Peyer's patch (tissue), 4 donors: ENCODE measurements around the gene RPS6KB2. TPM values are rescaled to one million over a fixed set of nuclear protein-coding genes. Genes with fewer than 3 reads are reported as not detected.
"Not testable (repeated sequence)": the region's sequence is repeated elsewhere in the genome, so short reads cannot be mapped to it uniquely, and the experiment has no call there.

Experiments
- DNase-seq, 3 donors: peaks; one replicate each; pipeline ENCODE4 v3.0.0-alpha.2; 2017 to 2019
- H3K27ac ChIP-seq, 4 donors: fragments of 200-600 bp; sonication (generic); one replicate each; pipeline ENCODE4 v1.5.1; 2016 to 2019
- H3K27me3 ChIP-seq, 2 donors: fragments of 200-600 bp; sonication (generic); one replicate each; pipeline ENCODE4 v1.5.1; 2019
- H3K36me3 ChIP-seq, 3 donors: fragments of 200-600 bp; sonication (generic); one replicate each; pipeline ENCODE4 v1.5.1; 2016 to 2019
- H3K4me1 ChIP-seq, 4 donors: fragments of 200-600 bp; sonication (generic); one replicate each; pipeline ENCODE4 v1.5.1; 2016 to 2019
- H3K4me3 ChIP-seq, 4 donors: fragments of 200-600 bp; sonication (generic); 1 replicate in 3 of 4; 2 replicates in 1 of 4; pipeline ENCODE4 v1.5.1; 2016 to 2019; ENCODE audit warnings: mild to moderate bottlenecking in 1 of 4
- H3K9me3 ChIP-seq, 4 donors: fragments of 200-600 bp; sonication (generic); one replicate each; pipeline ENCODE4 v1.5.1; 2016 to 2019; ENCODE audit warnings: mild to moderate bottlenecking in 1 of 4
- POLR2A ChIP-seq, 2 donors: fragments of 450-650 bp; IDR thresholded peaks; one replicate each; pipeline ENCODE4 v1.5.1; 2017; ENCODE audit warnings: antibody characterized with exemption in 2 of 2, mild to moderate bottlenecking in 2 of 2, moderate library complexity in 2 of 2
- total RNA-seq, 4 donors: library from RNA; depleted of rRNA; stranded (reverse); fragments of >200 nt; gene quantifications; one replicate each; pipeline ENCODE4 v1.1.0, GENCODE V29; 2016
- TF ChIP-seq, protein P1 (sequence below), 6 experiments: fragments of 450-650 bp in 4 of 6; fragments of 200-600 bp in 2 of 6; sonication (generic) in 1 of 6; IDR thresholded peaks; one replicate each; pipeline ENCODE4 v1.5.1; 2017 to 2019; ENCODE audit warnings: antibody characterized with exemption in 6 of 6, mild to moderate bottlenecking in 3 of 6, moderate library complexity in 1 of 6

Gene RPS6KB2
- total RNA-seq, 4 donors from 2014 or later = 58.0 to 88.3 (median 63.5) TPM

DNA sequence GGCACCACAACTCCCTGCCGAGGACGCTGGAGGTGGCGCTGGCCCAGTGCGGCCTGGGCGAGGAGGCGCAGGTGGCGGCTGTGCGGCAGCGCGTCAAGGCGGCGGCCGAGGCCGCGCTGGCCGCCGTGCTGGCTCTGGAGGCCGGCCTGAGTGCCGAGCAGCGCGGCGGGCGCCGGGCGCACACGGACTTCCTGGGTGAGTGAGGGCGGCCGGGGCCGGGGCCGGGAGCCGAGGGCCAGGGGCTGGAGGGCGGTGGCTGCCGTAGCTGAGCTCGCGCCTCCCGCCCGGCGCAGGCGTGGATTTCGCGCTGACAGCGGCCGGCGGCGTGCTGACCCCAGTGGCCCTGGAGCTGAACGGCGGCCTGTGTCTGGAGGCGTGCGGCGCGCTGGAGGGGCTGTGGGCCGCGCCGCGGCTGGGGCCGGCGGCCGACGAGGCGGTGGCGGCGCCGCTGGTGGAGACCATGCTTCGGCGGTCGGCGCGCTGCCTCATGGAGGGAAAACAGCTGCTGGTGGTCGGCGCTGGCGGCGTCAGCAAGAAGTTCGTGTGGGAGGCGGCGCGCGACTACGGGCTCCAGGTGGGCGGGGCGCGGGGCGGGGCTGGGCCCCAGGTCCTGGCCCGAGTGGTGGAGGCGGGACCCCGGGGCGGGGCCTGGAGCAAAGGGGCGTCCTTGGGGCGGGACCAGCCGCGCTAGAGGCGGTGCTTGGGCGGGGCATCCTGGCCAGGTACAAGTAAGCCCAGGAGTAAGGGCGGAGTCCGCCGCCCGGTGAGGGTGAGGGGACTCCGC, 7.5 kb upstream of the RPS6KB2 start:
- Histone ChIP-seq H3K27ac (peak overlapping the region; percentile 94 to 98 (median 95)), H3K9me3 (no peaks in the 10 kb centered on the region), H3K27me3 (no peaks in the 10 kb centered on the region), H3K4me3 (peak overlapping the region; percentile 51 to 96 (median 76)), H3K4me1 (peaks cover 0 to 41% (median 24%) of the 10 kb centered on the region in 4 donors), H3K36me3 (no peaks in the 10 kb centered on the region)
- DNase-seq = peak; percentile 99 to 100 (median 99)
- TF ChIP-seq, protein P1, sequence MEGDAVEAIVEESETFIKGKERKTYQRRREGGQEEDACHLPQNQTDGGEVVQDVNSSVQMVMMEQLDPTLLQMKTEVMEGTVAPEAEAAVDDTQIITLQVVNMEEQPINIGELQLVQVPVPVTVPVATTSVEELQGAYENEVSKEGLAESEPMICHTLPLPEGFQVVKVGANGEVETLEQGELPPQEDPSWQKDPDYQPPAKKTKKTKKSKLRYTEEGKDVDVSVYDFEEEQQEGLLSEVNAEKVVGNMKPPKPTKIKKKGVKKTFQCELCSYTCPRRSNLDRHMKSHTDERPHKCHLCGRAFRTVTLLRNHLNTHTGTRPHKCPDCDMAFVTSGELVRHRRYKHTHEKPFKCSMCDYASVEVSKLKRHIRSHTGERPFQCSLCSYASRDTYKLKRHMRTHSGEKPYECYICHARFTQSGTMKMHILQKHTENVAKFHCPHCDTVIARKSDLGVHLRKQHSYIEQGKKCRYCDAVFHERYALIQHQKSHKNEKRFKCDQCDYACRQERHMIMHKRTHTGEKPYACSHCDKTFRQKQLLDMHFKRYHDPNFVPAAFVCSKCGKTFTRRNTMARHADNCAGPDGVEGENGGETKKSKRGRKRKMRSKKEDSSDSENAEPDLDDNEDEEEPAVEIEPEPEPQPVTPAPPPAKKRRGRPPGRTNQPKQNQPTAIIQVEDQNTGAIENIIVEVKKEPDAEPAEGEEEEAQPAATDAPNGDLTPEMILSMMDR (IDR thresholded peaks at IDR 0.05) = peak in 3 of 6 experiments; percentile 23 to 30 (median 26)
- peak; percentile 46 to 52 for TF ChIP-seq POLR2A (IDR thresholded peaks at IDR 0.05)

DNA sequence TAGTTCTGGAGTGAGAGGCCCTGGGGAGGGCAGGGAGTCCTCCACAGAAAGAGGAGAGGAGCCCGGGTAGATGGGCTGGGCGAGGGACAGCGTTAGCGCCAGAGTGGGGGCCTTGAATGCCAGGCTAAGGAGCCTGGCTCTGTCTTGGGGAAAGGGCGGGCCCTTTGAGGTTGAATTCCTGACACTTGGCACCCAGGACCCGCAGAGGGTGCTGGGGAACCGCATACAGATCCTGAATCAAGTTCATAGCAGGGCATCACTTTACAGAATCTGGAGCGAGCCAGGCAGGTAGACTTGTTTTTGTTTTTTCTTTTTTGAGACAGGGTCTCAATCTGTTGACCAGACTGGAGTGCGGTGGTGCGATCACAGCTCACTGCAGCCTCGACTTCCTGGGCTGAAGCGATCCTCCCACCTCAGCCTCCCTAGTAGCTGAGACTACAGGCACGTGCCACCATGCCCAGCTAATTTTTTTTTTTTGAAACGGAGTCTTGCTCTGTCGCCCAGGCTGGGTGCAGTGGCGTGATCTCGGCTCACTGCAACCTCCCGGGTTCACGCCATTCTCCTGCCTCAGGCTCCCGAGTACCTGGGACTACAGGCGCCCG, 6.8 kb upstream of the RPS6KB2 start:
- Histone ChIP-seq H3K4me3 (peak overlapping the region; percentile 51 to 96 (median 76)), H3K4me1 (peaks cover 0 to 34% (median 22%) of the 10 kb centered on the region in 4 donors)
- TF ChIP-seq, protein P1 (IDR thresholded peaks at IDR 0.05) = peak in 1 of 6 experiments; percentile 9
- no peak for TF ChIP-seq POLR2A (IDR thresholded peaks at IDR 0.05)

DNA sequence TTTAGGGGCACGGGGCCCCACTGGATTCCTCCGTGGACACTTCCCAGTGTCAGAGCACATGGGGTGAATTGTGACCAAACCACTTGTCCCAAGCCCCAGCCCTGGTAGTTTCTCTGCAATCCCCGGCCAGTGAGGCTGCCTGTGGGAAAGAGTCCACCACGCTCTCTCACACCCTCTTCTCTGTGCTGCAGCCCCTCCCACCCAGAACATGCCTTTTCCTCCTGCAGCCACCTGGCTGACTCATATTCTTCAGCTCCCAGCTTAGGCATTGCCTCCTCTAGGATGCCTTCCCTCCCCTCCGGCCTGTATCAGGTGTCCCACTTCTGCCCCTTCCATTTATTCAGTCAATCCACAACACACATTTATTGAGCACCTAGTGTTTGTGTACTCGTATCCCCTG, 5.4 kb upstream of the RPS6KB2 start:
- Histone ChIP-seq H3K27me3 (no peaks in the 10 kb centered on the region), H3K4me1 (peaks cover 0 to 30% (median 21%) of the 10 kb centered on the region in 4 donors), H3K4me3 (no peak overlapping the region), H3K36me3 (no peaks in the 10 kb centered on the region), H3K27ac (no peak overlapping the region), H3K9me3 (no peaks in the 10 kb centered on the region)
- TF ChIP-seq, protein P1 (IDR thresholded peaks at IDR 0.05) = no peak
- TF ChIP-seq POLR2A (IDR thresholded peaks at IDR 0.05) = no peak
- no peak for DNase-seq

More for the DNA sequence above, 6.8 kb upstream of the RPS6KB2 start:
- no peak for DNase-seq
- Histone ChIP-seq H3K27me3 (no peaks in the 10 kb centered on the region), H3K36me3 (no peaks in the 10 kb centered on the region), H3K9me3 (no peaks in the 10 kb centered on the region), H3K27ac (peak overlapping the region in 3 of 4 donors; percentile 94 to 98 (median 96))

DNA sequence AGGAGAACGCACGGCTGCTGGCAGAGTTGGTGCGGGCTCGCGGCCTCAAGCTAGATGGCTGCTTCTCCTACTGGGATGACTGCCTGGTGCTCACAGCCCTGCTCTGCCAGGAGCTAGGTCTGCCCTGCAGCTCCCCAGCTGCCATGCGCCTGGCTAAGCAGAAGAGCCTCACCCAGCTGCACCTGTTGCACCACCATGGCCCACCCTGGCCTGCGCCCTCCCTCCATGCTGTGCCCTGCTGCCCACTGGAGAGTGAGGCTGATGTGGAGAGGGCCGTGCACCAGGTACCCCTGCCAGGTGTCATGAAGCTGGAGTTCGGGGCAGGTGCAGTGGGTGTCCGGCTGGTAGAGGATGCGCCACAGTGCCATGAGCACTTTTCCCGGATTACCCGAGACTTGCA, 4.8 kb upstream of the RPS6KB2 start:
- Histone ChIP-seq H3K9me3 (no peaks in the 10 kb centered on the region), H3K4me1 (peaks cover 0 to 29% (median 19%) of the 10 kb centered on the region in 4 donors), H3K4me3 (no peak overlapping the region), H3K36me3 (no peaks in the 10 kb centered on the region), H3K27ac (no peak overlapping the region), H3K27me3 (no peaks in the 10 kb centered on the region)
- TF ChIP-seq POLR2A (IDR thresholded peaks at IDR 0.05) = no peak
- TF ChIP-seq, protein P1 (IDR thresholded peaks at IDR 0.05) = no peak
- no peak for DNase-seq

DNA sequence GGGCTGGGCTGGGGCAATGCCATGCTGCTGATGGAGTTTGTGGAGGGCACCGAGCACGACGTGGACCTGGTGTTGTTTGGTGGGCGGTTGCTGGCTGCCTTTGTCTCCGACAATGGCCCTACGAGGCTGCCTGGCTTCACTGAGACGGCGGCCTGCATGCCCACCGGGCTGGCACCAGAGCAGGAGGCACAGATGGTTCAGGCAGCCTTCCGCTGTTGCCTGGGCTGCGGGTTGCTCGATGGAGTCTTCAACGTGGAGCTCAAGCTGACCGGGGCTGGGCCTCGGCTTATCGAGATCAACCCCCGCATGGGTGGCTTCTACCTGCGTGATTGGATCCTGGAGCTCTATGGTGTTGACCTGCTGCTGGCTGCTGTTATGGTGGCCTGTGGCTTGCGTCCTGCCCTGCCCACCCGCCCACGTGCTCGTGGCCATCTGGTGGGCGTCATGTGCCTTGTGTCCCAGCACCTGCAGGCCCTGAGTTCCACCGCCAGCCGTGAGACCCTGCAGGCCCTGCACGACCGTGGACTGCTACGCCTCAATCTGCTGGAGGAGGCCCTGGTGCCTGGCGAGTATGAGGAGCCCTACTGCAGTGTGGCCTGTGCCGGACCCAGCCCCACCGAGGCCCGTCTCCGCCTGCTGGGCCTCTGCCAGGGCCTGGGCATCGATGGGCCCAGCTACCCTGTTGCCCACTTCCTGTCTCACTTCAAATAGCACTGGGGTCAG, 4.2 kb upstream of the RPS6KB2 start:
- H3K36me3 ChIP-seq = no peaks in the 10 kb centered on the region
- H3K4me1 ChIP-seq = peaks cover 0 to 26% (median 16%) of the 10 kb centered on the region in 4 donors
- no peaks in the 10 kb centered on the region for H3K9me3 ChIP-seq
- no peak for TF ChIP-seq POLR2A (IDR thresholded peaks at IDR 0.05)
- TF ChIP-seq, protein P1 (IDR thresholded peaks at IDR 0.05) = no peak
- no peaks in the 10 kb centered on the region for H3K27me3 ChIP-seq
- no peak for DNase-seq
- H3K27ac ChIP-seq = no peak overlapping the region
- H3K4me3 ChIP-seq = no peak overlapping the region

DNA sequence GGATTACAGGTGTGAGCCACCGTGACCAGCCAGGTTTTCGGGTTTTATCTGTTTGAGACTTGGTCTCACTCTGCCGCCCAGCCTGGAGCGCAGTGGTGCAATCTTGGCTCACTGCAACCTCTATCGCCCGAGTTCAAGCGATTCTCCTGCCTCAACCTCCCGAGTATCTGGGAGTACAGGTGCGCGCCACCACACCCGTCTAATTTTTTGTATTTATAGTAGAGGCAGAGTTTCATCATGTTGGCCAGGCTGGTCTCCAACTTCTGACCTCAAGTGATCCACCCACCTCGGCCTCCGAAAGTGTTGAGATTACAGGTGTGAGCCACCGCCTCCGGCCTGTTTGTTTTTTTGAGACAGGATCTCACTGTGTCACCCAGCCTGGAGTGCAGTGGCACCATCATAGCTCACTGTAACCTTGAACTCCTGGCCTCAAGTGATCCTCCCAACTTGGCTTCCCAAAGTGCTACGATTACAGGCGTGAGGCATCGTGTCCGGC, 882 bp upstream of the RPS6KB2 start:
- peak overlapping the region; percentile 90 to 97 (median 95) for H3K27ac ChIP-seq
- H3K9me3 ChIP-seq, DNase-seq, H3K27me3 ChIP-seq: not testable (repeated sequence)
- H3K4me3 ChIP-seq = peak overlapping the region; percentile 83 to 96 (median 93)
- H3K4me1 ChIP-seq = peaks cover 0 to 17% (median 11%) of the 10 kb centered on the region in 4 donors
- peaks cover 0 to 17% (median 0%) of the 10 kb centered on the region in 3 donors for H3K36me3 ChIP-seq
